H1 (cell line): ENCODE results near the gene CDCA7. TPM values are rescaled to one million over a fixed set of nuclear protein-coding genes. Genes with fewer than 3 reads are reported as not detected.

Source experiments
- CTCF ChIA-PET: fragments of 300-600 bp; sonication (Branson Sonifier 250); formaldehyde crosslinking; loops from one replicate; lab custom pipeline; 2021; ENCODE audit not compliant: partially characterized antibody; lab: Charles Lee
- POLR2A ChIA-PET: fragments of 300-600 bp; sonication (Branson Sonifier 250); formaldehyde crosslinking; loops from one replicate; lab custom pipeline; 2021; ENCODE audit warnings: inconsistent platforms; ENCODE audit not compliant: partially characterized antibody; lab: Charles Lee
- DNase-seq, 2 experiments: peaks; one replicate each; pipeline versions ENCODE4 v3.0.0 to v3.0.0-alpha.2; 2010 to 2022; ENCODE audit warnings: low spot score in 2 of 2, low read depth in 1 of 2, mixed read lengths in 1 of 2
- FAIRE-seq: peaks from 2 replicates; lab custom pipeline; 2011; peaks lifted over from hg19 to GRCh38; lab: Jason Lieb, UNC
- H2AFZ ChIP-seq: 2 replicates; pipeline ENCODE4 v1.8.1; 2012; ENCODE audit warnings: low read length, inconsistent platforms
- H2AK5ac ChIP-seq: 2 replicates; pipeline ENCODE4 v1.6.1; 2013; ENCODE audit warnings: low read depth, low read length
- H2BK120ac ChIP-seq: replicated peaks from 2 replicates; pipeline ENCODE3; 2013; ENCODE audit warnings: low read depth, low read length, inconsistent platforms
- H2BK12ac ChIP-seq: 2 replicates; pipeline ENCODE4 v1.6.1; 2013; ENCODE audit warnings: low read depth, low read length
- H2BK15ac ChIP-seq: 2 replicates; pipeline ENCODE4 v1.6.1; 2013; ENCODE audit warnings: low read length
- H2BK20ac ChIP-seq: 2 replicates; pipeline ENCODE4 v1.6.1; 2013; ENCODE audit warnings: low read length
- H2BK5ac ChIP-seq: 2 replicates; pipeline ENCODE4 v1.6.1; 2013; ENCODE audit warnings: low read depth, low read length
- H3K14ac ChIP-seq: 2 replicates; pipeline ENCODE4 v1.6.1; 2013; ENCODE audit warnings: inconsistent platforms; ENCODE audit not compliant: insufficient read length
- H3K18ac ChIP-seq: 2 replicates; pipeline ENCODE4 v1.6.1; 2013; ENCODE audit warnings: low read length; ENCODE audit errors: extremely low read depth
- H3K23ac ChIP-seq: 2 replicates; pipeline ENCODE4 v1.6.1; 2013; ENCODE audit warnings: inconsistent platforms; ENCODE audit not compliant: insufficient read length
- H3K23me2 ChIP-seq: 2 replicates; pipeline ENCODE4 v1.6.1; 2013; ENCODE audit warnings: low read depth, low read length
- H3K27ac ChIP-seq: 2 replicates; pipeline ENCODE4 v1.6.1; 2011; ENCODE audit warnings: low read depth, low read length, inconsistent platforms
- H3K27me3 ChIP-seq, 4 experiments: replicated peaks in 1 of 4; 1 replicate in 1 of 4; 2 replicates in 3 of 4; pipeline versions ENCODE4 v1.6.1 to v1.8.1; 2011 to 2013; ENCODE audit warnings: low read length in 3 of 4, mild to moderate bottlenecking in 3 of 4, inconsistent platforms in 2 of 4, mixed read lengths in 2 of 4, moderate library complexity in 1 of 4; ENCODE audit not compliant: control insufficient read depth in 3 of 4, insufficient read depth in 3 of 4; ENCODE audit errors: extremely low read depth in 1 of 4
- H3K36me3 ChIP-seq, 4 experiments: 2 replicates each; pipeline versions ENCODE4 v1.6.1 to v1.8.1; 2011 to 2013; ENCODE audit warnings: mild to moderate bottlenecking in 4 of 4, low read length in 3 of 4, moderate library complexity in 2 of 4, control low read depth in 1 of 4, inconsistent platforms in 1 of 4; ENCODE audit not compliant: insufficient read depth in 4 of 4, control insufficient read depth in 2 of 4
- H3K4ac ChIP-seq: replicated peaks from 2 replicates; pipeline ENCODE3; 2013; ENCODE audit warnings: low read length, low read depth, mixed read lengths, inconsistent platforms; ENCODE audit not compliant: insufficient read length
- H3K4me1 ChIP-seq, 4 experiments: replicated peaks in 1 of 4; 1 replicate in 1 of 4; 2 replicates in 3 of 4; pipeline versions ENCODE4 v1.6.1 to v1.8.1; 2011 to 2013; ENCODE audit warnings: low read length in 3 of 4, inconsistent platforms in 2 of 4, mixed read lengths in 1 of 4; ENCODE audit not compliant: insufficient read depth in 4 of 4, control insufficient read depth in 3 of 4
- H3K4me2 ChIP-seq, 2 experiments: 2 replicates each; pipeline versions ENCODE4 v1.6.1 to v1.8.1; 2011 to 2013; ENCODE audit warnings: low read depth in 2 of 2, low read length in 2 of 2, control low read depth in 1 of 2, inconsistent platforms in 1 of 2, mild to moderate bottlenecking in 1 of 2; ENCODE audit not compliant: insufficient read depth in 1 of 2
- H3K4me3 ChIP-seq, 4 experiments: fragments of 200-600, 300-600 bp in 1 of 4; sonication (generic), shearing (Covaris generic), sonication (Bioruptor Twin) in 1 of 4; 2 replicates each; pipeline versions ENCODE4 v1.5.1 to v1.8.1; 2011 to 2016; ENCODE audit warnings: low read length in 4 of 4, low read depth in 3 of 4, control low read depth in 2 of 4, inconsistent platforms in 2 of 4, mild to moderate bottlenecking in 2 of 4, mixed read lengths in 1 of 4, moderate library complexity in 1 of 4; ENCODE audit not compliant: insufficient read depth in 2 of 4; ENCODE audit errors: extremely low read depth in 1 of 4
- H3K56ac ChIP-seq: replicated peaks from 2 replicates; pipeline ENCODE3; 2013; ENCODE audit warnings: low read depth, mild to moderate bottlenecking, mixed read lengths, low read length, inconsistent platforms; ENCODE audit not compliant: insufficient read length
- H3K79me1 ChIP-seq: 2 replicates; pipeline ENCODE4 v1.6.1; 2013; ENCODE audit warnings: low read depth, low read length, control low read depth
- H3K79me2 ChIP-seq, 2 experiments: 2 replicates each; pipeline versions ENCODE4 v1.6.1 to v1.8.1; 2012 to 2013; ENCODE audit warnings: low read length in 2 of 2, mild to moderate bottlenecking in 2 of 2, inconsistent platforms in 1 of 2; ENCODE audit not compliant: insufficient read depth in 2 of 2, control insufficient read depth in 1 of 2
- H3K9ac ChIP-seq, 4 experiments: replicated peaks in 1 of 4; 1 replicate in 1 of 4; 2 replicates in 3 of 4; pipeline versions ENCODE4 v1.6.1 to v1.8.1; 2011 to 2013; ENCODE audit warnings: low read depth in 3 of 4, low read length in 3 of 4, control low read depth in 2 of 4, mild to moderate bottlenecking in 2 of 4, moderate library complexity in 2 of 4, inconsistent platforms in 1 of 4; ENCODE audit errors: extremely low read depth in 1 of 4
- H3K9me3 ChIP-seq, 2 experiments: 2 replicates each; pipeline versions ENCODE4 v1.6.1 to v1.8.1; 2012 to 2013; ENCODE audit warnings: mild to moderate bottlenecking in 2 of 2, moderate library complexity in 2 of 2, control low read depth in 1 of 2, inconsistent platforms in 1 of 2, low read depth in 1 of 2, low read length in 1 of 2, mixed read lengths in 1 of 2; ENCODE audit not compliant: insufficient read depth in 2 of 2
- H4K20me1 ChIP-seq, 2 experiments: replicated peaks in 1 of 2; 2 replicates each; pipeline versions ENCODE3 to v1.8.1; 2011 to 2013; ENCODE audit warnings: inconsistent platforms in 2 of 2, low read length in 2 of 2, mild to moderate bottlenecking in 1 of 2; ENCODE audit not compliant: insufficient read depth in 2 of 2, control insufficient read depth in 1 of 2
- H4K5ac ChIP-seq: 2 replicates; pipeline ENCODE4 v1.6.1; 2013; ENCODE audit warnings: low read length, low read depth, mixed read lengths, inconsistent platforms; ENCODE audit not compliant: insufficient read length
- H4K8ac ChIP-seq: 2 replicates; pipeline ENCODE4 v1.8.0; 2013; ENCODE audit warnings: mild to moderate bottlenecking, moderate library complexity, low read length, inconsistent platforms; ENCODE audit not compliant: insufficient read depth; ENCODE audit errors: extremely low read depth
- H4K91ac ChIP-seq: replicated peaks from 2 replicates; pipeline ENCODE3; 2013; ENCODE audit warnings: low read length, mixed read lengths, inconsistent platforms; ENCODE audit not compliant: insufficient read length
- ATF3 ChIP-seq: IDR thresholded peaks from 2 replicates; pipeline ENCODE4 v1.6.1; 2011; ENCODE audit warnings: low read depth, mild to moderate bottlenecking, low read length; ENCODE audit not compliant: insufficient read depth
- E2F6 ChIP-seq: IDR thresholded peaks from 2 replicates; pipeline ENCODE4 v1.6.1; 2012; ENCODE audit warnings: inconsistent platforms
- EGR1 ChIP-seq: IDR thresholded peaks from 2 replicates; pipeline ENCODE4 v1.6.1; 2011; ENCODE audit warnings: low read depth, low read length, borderline replicate concordance
- GABPA ChIP-seq: IDR thresholded peaks from 2 replicates; pipeline ENCODE4 v1.6.1; 2011; ENCODE audit warnings: mild to moderate bottlenecking, low read length, moderate library complexity, borderline replicate concordance; ENCODE audit not compliant: insufficient read depth
- MAFK ChIP-seq: IDR thresholded peaks from 2 replicates; pipeline ENCODE4 v1.6.1; 2012; ENCODE audit warnings: low read depth, mild to moderate bottlenecking, improper control_type of control experiment, low read length
- RNF2 ChIP-seq: fragments of 200-900, 300-1000 bp; sonication (generic); IDR thresholded peaks from 2 replicates; pipeline ENCODE4 v1.7.1; 2016; ENCODE audit warnings: borderline replicate concordance, low read depth, mild to moderate bottlenecking, antibody characterized with exemption, low read length; ENCODE audit not compliant: poor library complexity, severe bottlenecking; ENCODE audit errors: missing control alignments
- WGBS, 2 experiments: shearing (Covaris generic) in 1 of 2; methylation state at CpG; one replicate each; pipeline versions ENCODE4 v1.1.6 to v1.1.7; 2013 to 2015; ENCODE audit warnings: low lambda C conversion rate in 2 of 2, mixed read lengths in 2 of 2, inconsistent platforms in 1 of 2, low coverage in 1 of 2, missing lambda C conversion rate in 1 of 2; ENCODE audit not compliant: insufficient replicate concordance in 2 of 2, insufficient coverage in 1 of 2, insufficient read length in 1 of 2; ENCODE audit errors: extremely low coverage in 1 of 2, missing lambda C conversion rate in 1 of 2; 5-methylcytosine and 5-hydroxymethylcytosine counted together
- polyA plus RNA-seq, 7 experiments: library from polyadenylated mRNA; depleted of rRNA in 3 of 7; stranded (reverse) in 5 of 7; unstranded in 2 of 7; fragments of >200 nt in 5 of 7; fragments of 200-250 nt in 2 of 7; gene quantifications; 1 replicate in 5 of 7; 2 replicates in 1 of 7; 4 replicates in 1 of 7; pipeline versions ENCODE4 v1.2.1 to v1.2.3, GENCODE V29; 2011 to 2013; ENCODE audit warnings: missing spikeins in 2 of 7, mixed read lengths in 2 of 7
- total RNA-seq: library from RNA; stranded (reverse); fragmentation: NEBNext Ultra II Directional; extraction: Animal tissue kit (Norgen Biotek cat#: 25700); gene quantifications from 2 replicates; pipeline ENCODE4 v1.2.1, GENCODE V29; 2021

CDCA7 gene
- total and polyA plus RNA-seq, 2 of the 8 experiments (the other 6 are each of a cell fraction or from before 2014, with no cell fraction given) = 64.4 to 80.4 TPM

- Histone ChIP-seq H3K56ac (no peak overlapping the region), H3K4me1 (0 out of 7 replicates have a peak, but pooled peaks cover 0 to 3% (median 0%) of the 10 kb centered on the region in 4 experiments), H2AK5ac (no peak overlapping the region), H2BK12ac (no peak overlapping the region), H3K23ac (no peak overlapping the region), H3K4me3 (no peak overlapping the region), H2BK20ac (0 out of 2 replicates have a peak overlapping the region, but pooled peaks have one; percentile 97), H3K9me3 (no peaks in the 10 kb centered on the region), H3K14ac (no peak overlapping the region), H3K9ac (no peak overlapping the region), H3K79me2 (no peaks in the 10 kb centered on the region), H4K91ac (no peak overlapping the region), H4K20me1 (no peaks in the 10 kb centered on the region), H3K23me2 (no peaks in the 10 kb centered on the region), H3K36me3 (no peaks in the 10 kb centered on the region), H3K27ac (no peak overlapping the region), H2BK120ac (no peak overlapping the region), H2AFZ (no peak overlapping the region), H3K27me3 (no peaks in the 10 kb centered on the region), H4K8ac (no peak overlapping the region), H3K4me2 (no peak overlapping the region), H2BK15ac (no peak overlapping the region), H3K18ac (no peak overlapping the region), H4K5ac (no peak overlapping the region), H3K79me1 (no peaks in the 10 kb centered on the region), H3K4ac (no peak overlapping the region), H2BK5ac (no peak overlapping the region)
- DNase-seq = no peak
- no peak for FAIRE-seq
- POLR2A ChIA-PET = no interaction called here
- CTCF ChIA-PET = interaction anchor here (0.5 to 1.1 kb wide), 4 partner anchors 10 to 367 kb away, joined by 3 to 4 read pairs (median 3); no protein-coding TSS in a partner anchor
- TF ChIP-seq E2F6 = no peak
- no peak for TF ChIP-seq MAFK
- TF ChIP-seq ATF3 = no peak
- no peak for TF ChIP-seq GABPA
- no peak for TF ChIP-seq EGR1
- no peak for TF ChIP-seq RNF2
- WGBS, 2 experiments = 96% methylated on average over 8 of the region's 8 CpGs; no CpG with 5 or more reads in 1 of the 2 experiments
Observed at GRCh38 chr2:173339807-173340206, 14.9 kb upstream of the CDCA7 start.
